ENCODE data around the gene RTN3.
"Not testable (repeated sequence)": the region's sequence is repeated elsewhere in the genome, so short reads cannot be mapped to it uniquely, and the experiment has no call there.

The RTN3 gene

DNA sequence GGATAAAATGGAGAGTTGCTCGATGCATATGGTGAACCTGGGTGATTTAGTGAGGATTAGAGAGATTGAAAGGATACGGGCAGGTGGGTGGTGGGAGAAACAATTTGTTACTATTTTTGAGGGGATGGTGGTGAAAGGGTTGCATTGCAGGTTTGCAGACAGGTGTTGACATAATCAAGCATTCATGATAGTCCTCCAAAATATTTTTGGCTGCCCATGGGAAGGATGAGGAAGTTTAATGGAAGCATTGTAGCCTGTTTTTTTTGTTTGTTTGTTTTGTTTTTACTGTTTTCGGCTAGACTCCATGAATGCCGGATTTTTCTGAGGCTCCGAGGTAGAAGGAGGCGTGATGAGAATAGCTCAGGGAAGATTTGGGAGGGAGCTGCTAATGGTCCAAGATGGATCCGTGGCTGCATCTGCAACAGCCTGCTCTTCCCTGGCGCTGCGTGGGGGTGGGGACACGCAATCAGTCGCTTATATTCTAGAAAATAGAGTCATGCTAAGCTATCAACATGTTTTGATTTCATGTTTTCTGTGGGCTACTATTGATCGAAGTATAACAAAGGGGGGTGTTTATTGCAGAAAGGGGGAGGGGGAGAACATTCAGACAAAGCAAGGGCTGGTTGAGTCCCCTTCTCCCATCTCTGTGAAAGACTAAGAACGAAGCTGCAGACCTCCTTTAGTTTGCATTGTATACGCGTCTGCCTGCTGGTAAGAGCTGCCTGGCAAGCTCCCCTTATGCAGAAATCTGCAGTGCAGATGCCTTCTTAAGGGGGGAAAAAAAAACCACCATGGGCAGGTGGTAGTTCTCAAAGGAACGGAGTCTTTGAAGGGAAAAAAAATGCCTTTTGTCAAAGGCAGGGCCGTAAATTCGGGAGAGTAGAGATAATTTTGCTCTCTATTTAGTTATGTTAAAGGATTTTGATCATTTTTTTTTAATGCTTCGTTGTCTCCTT lies 1.0 kb downstream of the RTN3 start:
- DNase-seq: peak; percentile 65

DNA sequence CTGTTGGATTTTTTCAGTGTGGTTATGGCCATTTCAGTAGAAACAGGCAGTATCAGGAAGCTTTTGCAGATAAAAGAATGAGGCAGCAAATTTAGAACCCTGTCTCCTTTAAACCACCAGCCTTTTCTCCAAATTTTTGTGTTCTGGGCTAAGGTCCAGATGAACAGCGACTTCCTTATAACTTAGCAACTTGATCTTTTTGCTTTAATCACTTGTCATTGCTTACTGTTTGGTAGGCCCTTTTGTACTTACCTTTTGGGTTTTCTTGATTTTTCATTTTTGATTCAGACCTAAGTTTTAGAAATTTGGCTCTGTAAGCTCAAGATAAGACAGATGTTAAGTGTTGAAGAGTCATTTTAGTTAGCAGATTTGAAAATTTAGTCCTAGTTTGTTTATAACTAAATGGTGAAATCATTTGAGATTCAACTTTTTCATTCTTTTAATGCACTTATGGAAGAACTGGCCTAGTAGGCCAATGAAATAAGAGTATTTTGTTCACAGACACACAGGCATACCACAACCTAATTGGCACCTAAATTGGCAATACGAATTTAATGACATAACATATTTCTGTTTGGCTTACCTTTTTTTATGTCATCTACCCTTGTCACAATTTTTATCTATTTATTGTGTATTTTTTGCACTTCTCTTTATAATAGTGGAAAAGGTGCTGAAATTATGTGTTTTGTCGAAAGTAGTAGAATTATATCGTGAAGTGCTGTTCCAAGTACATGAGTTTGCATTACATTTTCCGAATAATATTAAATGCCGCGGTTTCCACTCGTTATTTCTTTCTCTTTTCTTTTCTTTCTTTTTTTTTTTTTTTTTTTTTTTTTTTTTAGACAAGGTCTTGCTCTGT lies 2.1 kb downstream of the RTN3 start:
- no peak for DNase-seq

GRCh38 chr11:63685158-63685721 lies 3.9 kb downstream of the RTN3 start:
- DNase-seq: not testable (repeated sequence)

DNA sequence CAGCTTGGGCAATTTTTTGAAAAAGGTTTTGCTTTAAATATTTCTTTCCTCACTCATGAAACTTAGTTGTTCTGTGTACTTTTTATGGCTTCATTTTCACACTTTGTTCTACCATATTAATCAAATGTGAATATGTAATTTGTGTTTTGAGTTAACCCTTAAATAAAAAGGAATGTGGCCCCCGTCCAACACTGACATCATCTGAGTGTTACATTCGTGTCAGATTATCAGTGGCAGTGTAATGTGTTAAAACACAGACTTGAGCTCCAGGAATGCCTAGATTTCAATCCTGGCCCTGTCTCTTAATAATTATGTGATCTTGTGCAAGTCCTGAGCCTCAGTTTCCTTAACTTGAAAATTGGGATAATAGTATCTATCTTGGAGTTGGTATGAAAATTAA lies 5.6 kb downstream of the RTN3 start:
- no peak for DNase-seq

- no peak for DNase-seq
Observed at GRCh38 chr11:63687845-63688244, 6.5 kb downstream of the RTN3 start.

GRCh38 chr11:63694596-63694995 lies 13.3 kb downstream of the RTN3 start:
- no peak for DNase-seq

DNA sequence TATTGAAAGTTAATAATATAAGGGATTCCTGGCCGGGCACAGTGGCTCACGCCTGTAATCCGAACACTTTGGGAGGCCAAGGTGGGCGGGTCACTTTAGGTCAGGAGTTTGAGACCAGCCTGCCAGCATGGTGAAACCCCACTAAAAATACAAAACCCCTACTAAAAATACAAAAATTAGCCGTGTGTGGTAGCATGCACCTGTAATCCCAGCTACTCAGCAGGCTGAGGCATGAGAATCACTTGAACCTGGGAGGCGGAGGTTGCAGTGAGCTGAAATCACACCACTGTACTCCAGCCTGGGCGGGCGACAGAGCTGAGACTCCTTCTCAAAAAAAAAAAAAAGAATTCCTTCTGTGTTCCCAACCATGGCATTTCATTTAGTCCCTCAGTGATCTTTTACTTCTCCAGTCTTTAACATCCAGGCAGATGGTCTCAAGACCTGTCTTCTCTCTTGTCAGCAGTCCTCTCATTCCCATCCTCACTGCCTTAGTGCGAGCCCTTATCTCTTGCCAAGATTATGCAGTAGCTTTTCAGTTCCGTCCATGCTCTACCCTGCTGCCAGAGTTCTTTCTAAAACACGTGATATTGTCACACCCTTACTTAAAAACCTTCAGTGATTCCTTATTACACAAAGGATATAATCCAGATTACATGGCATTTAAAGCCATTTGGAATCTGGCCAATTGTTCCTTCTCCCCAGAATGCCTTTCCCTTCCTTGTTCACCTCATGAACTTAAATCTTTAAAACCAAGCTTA lies 17.9 kb downstream of the RTN3 start:
- DNase-seq: no peak

- no peak for DNase-seq
Observed at GRCh38 chr11:63699896-63700295, 18.6 kb downstream of the RTN3 start.

GRCh38 chr11:63705526-63705925 lies 24.2 kb downstream of the RTN3 start:
- no peak for DNase-seq

DNA sequence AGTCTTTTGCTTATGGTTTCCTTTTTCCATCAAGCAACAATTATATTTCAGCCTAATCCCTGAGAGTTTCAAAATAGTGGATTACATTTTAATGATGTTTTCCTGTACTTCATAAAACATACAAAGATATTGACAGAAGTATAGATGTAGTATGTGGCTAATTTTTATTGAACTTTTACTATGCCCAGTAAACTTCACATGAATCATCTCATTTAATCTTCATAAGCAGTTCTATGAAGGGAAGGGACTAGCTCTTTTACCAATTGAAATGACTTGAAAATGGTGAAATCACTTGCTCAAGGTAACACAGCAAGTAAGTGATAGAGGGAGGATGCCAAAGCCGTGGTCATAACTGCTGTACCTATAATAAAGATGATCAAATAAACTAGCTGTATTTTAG lies 27.5 kb downstream of the RTN3 start:
- DNase-seq: no peak

DNA sequence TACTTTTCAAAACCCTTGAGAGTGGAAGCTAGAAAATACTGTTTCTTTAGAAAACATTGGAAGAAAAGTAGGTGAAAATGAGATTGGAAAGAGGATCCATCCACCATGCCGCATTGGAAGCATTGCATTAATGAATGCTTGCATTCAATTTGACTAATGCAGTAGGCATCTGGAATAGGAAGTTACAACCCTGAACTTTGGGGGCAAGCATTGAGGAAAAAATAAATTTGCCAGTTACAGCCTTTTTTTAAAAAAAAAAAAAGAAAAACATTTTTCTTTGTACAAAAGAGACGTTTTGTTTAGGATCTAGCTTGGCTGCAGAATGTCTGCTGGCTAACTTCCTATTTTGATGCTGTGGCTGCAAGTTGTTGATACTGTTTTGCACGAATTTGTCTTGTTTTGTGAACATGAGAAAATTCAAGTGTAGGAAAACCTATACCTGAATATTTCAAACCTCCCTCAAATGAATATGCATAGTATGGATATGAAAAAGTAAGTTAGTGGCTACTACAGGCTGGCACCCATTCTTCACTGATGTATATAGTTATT lies 28.1 kb downstream of the RTN3 start:
- no peak for DNase-seq

- DNase-seq: no peak
Observed at GRCh38 chr11:63710476-63711217, 29.3 kb downstream of the RTN3 start.

- DNase-seq: no peak
Observed at GRCh38 chr11:63711838-63712237, 30.5 kb downstream of the RTN3 start.

GRCh38 chr11:63713766-63714165 lies 32.5 kb downstream of the RTN3 start:
- no peak for DNase-seq

- DNase-seq: no peak
Observed at GRCh38 chr11:63716046-63716445, 34.7 kb downstream of the RTN3 start.

DNA sequence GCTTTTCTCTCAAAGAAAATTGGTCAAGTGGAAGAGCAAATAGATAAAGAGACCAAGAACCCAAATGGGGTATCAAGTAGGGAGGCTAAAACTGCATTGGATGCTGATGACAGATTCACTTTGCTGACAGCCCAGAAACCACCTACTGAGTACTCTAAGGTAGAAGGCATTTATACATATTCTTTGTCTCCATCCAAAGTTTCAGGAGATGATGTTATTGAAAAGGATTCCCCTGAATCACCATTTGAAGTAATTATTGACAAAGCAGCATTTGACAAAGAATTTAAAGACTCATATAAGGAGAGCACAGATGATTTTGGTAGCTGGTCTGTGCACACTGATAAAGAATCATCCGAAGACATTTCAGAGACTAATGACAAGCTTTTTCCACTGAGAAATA lies 37.7 kb downstream of the RTN3 start:
- no peak for DNase-seq

DNA sequence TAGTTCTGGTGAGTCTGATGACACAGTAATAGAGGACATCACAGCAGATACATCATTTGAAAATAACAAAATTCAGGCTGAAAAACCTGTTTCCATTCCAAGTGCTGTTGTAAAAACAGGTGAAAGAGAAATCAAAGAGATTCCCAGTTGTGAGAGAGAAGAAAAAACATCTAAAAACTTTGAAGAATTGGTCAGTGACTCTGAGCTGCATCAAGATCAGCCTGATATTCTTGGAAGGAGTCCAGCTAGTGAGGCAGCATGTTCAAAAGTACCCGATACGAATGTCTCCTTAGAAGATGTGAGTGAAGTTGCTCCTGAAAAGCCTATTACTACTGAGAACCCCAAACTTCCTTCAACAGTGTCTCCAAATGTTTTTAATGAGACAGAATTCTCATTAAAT lies 38.7 kb downstream of the RTN3 start:
- no peak for DNase-seq

DNA sequence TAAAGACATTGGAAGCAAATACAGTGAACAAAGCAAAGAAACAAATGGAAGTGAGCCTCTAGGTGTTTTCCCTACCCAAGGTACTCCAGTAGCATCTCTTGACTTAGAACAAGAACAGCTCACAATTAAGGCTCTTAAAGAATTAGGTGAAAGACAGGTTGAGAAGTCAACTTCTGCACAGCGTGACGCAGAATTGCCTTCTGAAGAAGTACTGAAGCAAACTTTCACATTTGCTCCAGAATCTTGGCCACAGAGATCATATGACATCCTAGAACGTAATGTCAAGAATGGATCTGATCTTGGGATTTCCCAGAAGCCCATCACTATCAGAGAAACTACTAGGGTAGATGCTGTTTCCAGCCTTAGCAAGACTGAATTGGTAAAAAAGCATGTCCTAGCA lies 39.3 kb downstream of the RTN3 start:
- no peak for DNase-seq

DNA sequence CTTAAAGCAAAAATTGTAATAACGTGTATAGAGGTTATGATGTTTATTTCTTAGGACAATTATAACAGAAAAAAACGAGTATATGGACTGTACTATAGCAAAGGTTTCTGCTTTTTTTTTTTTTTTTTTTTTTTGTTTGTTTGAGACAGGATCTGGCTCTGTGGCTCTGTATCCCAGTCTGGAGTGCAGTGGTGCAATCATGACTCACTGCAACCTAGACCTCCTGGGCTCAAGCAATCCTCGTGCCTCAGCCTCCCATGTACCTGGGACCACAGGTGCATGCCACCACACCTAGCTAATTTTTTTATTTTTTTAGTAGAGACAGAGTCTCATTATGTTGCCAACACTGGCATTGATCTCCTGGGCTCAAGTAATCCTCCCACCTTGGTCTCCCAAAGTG lies 48.0 kb downstream of the RTN3 start:
- no peak for DNase-seq

DNA sequence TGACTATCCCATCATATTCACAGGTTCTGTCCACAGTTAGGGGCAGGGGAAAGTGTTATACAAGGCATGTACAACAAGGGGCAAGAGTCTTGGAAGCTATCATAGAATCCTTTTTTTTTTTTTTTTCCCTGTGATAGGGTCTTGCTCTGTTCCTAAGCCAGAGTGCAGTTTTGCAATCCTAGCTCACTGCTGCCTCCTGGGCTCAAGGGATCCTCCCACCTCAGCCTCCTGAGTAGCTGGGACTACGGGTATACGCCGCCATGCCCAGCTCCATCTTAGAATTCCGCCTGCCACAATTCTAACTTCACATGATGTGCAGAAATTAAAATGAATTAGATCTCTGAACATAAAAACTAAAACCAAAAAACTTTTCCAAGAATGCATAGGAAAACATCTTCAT lies 55.6 kb downstream of the RTN3 start:
- DNase-seq: no peak

- DNase-seq: no peak
Observed at GRCh38 chr11:63737718-63738117, 56.4 kb downstream of the RTN3 start.
